Activated naive CD8-positive, alpha-beta T cell treated with anti-CD3 and anti-CD28 coated beads, Interleukin-2, amount 10 ng/mL, durations not matched to agents 7 days and 5 days (primary cell): ENCODE measurements around the gene UTF1. TPM values are rescaled to one million over a fixed set of nuclear protein-coding genes. Genes with fewer than 3 reads are reported as not detected.

Source experiments
- ATAC-seq: fragments of 150-1000 bp; cut with Tn5 transposase; one replicate; pipeline ENCODE4 v1.10.0; 2021; ENCODE audit warnings: low read depth, moderate library complexity
- POLR2A ChIA-PET: fragments of 350-600 bp; sonication (Branson Sonifier 250); formaldehyde crosslinking; loops from one replicate; lab custom pipeline; 2021; ENCODE audit warnings: antibody characterized with exemption; lab: Charles Lee
- DNase-seq: peaks from one replicate; pipeline ENCODE4 v3.0.0; 2021
- H3K27ac Mint-ChIP-seq: one replicate; pipeline ENCODE4 v1.8.0; 2022; ENCODE audit warnings: mild to moderate bottlenecking, mixed read lengths
- H3K27me3 Mint-ChIP-seq: one replicate; pipeline ENCODE4 v1.8.0; 2022; ENCODE audit warnings: mild to moderate bottlenecking, moderate library complexity, mixed read lengths
- H3K36me3 Mint-ChIP-seq: one replicate; pipeline ENCODE4 v1.8.0; 2021; ENCODE audit warnings: mild to moderate bottlenecking, mixed read lengths
- H3K4me1 Mint-ChIP-seq: one replicate; pipeline ENCODE4 v1.8.0; 2021; ENCODE audit warnings: mixed read lengths
- H3K4me3 Mint-ChIP-seq: one replicate; pipeline ENCODE4 v1.8.0; 2022; ENCODE audit warnings: mild to moderate bottlenecking, moderate library complexity, mixed read lengths
- H3K9me3 Mint-ChIP-seq: one replicate; pipeline ENCODE4 v1.8.0; 2021; ENCODE audit warnings: mixed read lengths
- total RNA-seq, 2 experiments: library from RNA; stranded (reverse); gene quantifications; one replicate each; pipeline ENCODE4 v1.2.3, GENCODE V29; 2021

UTF1 gene
- total RNA-seq, 2 experiments from 2014 or later, result not detected

DNA sequence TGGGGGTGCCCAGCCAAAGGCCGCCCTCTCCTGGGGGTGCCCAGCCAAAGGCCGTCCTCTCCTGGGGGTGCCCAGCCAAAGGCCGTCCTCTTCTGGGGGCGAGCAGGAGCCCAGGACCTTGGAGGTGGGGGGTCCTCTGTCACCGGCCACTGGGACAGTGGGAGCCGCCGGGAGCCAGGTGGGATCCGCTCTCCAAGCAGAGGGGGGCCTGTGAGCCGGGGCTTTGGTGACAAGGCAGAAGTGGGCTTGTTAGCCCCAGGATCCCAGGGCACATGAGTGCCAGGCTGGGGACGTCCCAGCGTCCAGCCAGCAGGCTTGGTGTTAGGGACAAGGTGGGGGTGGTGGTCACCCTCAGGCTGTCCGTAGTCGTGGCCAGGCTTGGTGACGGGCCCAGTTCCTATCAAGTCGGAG, 29.4 kb upstream of the UTF1 start:
- H3K27ac Mint-ChIP-seq, result no peak overlapping the region
- no peak overlapping the region for H3K4me3 Mint-ChIP-seq
- no peaks in the 10 kb centered on the region for H3K9me3 Mint-ChIP-seq
- H3K36me3 Mint-ChIP-seq, result no peaks in the 10 kb centered on the region
- no peaks in the 10 kb centered on the region for H3K4me1 Mint-ChIP-seq
- POLR2A ChIA-PET, result no interaction called here
- no peak for ATAC-seq
- DNase-seq, result no peak
- no peaks in the 10 kb centered on the region for H3K27me3 Mint-ChIP-seq

GRCh38 chr10:133201151-133201947, 28.7 kb upstream of the UTF1 start:
- ATAC-seq (no peak), DNase-seq (no peak)
- H3K27me3 Mint-ChIP-seq, result no peaks in the 10 kb centered on the region
- no peaks in the 10 kb centered on the region for H3K36me3 Mint-ChIP-seq
- no peak overlapping the region for H3K4me3 Mint-ChIP-seq
- POLR2A ChIA-PET, result no interaction called here
- no peaks in the 10 kb centered on the region for H3K9me3 Mint-ChIP-seq
- H3K4me1 Mint-ChIP-seq, result no peaks in the 10 kb centered on the region
- H3K27ac Mint-ChIP-seq, result no peak overlapping the region

DNA sequence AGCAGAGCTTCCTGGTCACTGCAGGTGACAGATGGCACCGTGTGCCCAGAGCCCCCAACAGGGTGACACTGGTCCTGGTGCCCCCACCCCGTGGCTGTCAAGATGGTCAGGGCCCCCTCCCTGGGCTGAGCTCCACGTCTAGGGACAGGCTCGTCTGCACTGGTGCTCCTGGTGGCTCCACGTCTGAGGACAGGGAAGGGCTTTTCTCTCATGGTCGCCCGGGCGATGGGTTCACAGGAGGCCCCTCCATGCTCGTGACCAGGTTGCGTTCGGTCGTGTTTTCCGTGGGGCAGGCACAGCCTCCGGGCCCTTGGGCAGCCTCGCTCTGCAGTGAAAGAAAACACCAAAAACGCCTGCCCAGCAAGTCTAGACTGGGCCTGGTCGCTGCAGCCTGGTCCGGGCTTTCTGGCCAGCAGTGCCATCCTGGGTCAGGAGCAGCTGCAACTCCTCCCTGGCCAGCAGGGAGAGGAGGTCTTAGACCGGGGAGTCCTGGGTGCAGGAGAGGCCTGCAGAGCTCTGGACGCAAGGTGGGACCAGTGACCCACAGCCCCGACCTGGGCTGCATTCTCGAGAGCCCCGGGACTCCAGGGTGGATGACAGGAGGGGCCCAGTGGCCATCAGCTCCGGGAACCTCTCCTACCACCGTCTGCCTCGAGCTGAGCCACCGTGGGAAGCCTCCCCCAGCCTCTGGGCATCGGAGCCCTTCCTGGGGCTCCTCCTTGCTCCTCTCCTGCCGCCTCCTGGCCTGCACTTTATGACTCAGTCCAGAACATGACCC, 27.9 kb upstream of the UTF1 start:
- Mint-ChIP-seq H3K27ac (no peak overlapping the region), H3K9me3 (no peaks in the 10 kb centered on the region), H3K4me3 (no peak overlapping the region), H3K27me3 (no peaks in the 10 kb centered on the region), H3K4me1 (no peaks in the 10 kb centered on the region), H3K36me3 (no peaks in the 10 kb centered on the region)
- ATAC-seq (no peak), DNase-seq (no peak)
- POLR2A ChIA-PET, result no interaction called here

GRCh38 chr10:133202778-133203651, 27.0 kb upstream of the UTF1 start:
- DNase-seq (no peak), ATAC-seq (no peak)
- no peaks in the 10 kb centered on the region for H3K9me3 Mint-ChIP-seq
- no peaks in the 10 kb centered on the region for H3K4me1 Mint-ChIP-seq
- H3K27ac Mint-ChIP-seq, result no peak overlapping the region
- H3K36me3 Mint-ChIP-seq, result no peaks in the 10 kb centered on the region
- POLR2A ChIA-PET, result no interaction called here
- H3K27me3 Mint-ChIP-seq, result no peaks in the 10 kb centered on the region
- H3K4me3 Mint-ChIP-seq, result no peak overlapping the region

DNA sequence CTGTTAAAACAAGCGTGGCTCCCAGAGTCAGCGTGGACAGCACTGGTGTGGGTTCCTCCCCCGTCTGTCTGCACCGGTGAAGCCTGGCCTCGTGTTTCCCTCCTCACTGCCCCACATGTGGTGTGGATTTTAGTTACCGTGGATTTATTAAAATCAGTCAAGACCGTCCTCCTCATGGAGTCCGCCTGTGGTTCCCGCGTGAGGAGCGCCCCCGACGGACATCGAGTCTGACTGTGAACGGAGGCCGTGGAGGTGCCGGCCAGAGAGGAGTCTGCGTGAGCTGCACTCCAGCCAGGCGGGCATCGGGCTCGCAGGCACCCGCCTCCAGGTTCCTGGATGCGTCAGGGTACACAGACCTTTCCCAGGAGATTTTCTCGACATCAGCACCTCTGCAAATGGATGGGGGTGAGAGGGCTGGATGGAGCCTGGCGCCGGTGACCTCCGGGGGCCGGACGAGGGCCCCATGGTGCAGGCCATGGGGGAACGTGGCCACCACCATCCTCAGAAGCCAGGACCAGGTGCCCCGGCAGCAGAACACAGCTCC, 26.3 kb upstream of the UTF1 start:
- no peak for ATAC-seq
- Mint-ChIP-seq H3K27me3 (no peaks in the 10 kb centered on the region), H3K27ac (no peak overlapping the region), H3K36me3 (no peaks in the 10 kb centered on the region), H3K9me3 (no peaks in the 10 kb centered on the region), H3K4me3 (no peak overlapping the region), H3K4me1 (no peaks in the 10 kb centered on the region)
- POLR2A ChIA-PET, result no interaction called here
- DNase-seq, result no peak

DNA sequence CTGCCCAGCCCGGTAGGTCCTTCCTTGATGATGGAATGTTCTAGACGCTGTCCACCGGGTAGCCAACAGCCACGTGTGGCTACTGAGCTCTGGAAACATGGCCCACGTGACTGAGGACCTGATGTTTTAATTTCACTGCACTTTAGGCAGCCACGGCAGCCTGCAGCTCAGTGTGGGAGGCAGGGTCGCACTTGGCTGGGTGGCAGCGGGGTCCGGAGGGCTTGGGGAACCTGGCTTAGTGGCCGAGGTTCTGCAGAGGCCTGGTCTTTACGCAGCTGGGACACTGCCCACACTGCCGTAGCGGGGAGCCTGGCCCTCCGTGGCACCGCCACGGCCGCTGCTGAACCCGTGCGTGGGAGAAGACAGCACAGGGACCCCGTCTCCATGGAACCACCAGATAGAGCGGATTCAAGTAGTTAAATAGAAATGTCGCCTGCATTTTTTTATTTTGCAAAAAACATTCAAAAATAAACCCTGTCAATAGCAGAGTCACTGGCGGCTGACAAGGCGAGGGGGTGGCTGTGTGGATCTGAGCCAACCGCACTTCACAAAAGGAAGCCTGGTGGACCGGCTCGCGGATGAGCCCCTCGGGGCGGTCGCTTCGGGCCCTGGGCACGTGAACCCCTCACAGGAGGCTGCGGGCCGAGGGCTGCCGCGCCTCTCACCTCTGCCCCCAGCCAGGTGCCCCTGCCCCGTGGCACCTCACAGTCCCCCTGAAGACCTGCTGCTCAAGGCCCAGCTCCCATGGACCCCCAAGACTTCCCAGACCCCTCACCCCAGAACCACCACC, 25.6 kb upstream of the UTF1 start:
- H3K4me3 Mint-ChIP-seq, result no peak overlapping the region
- H3K27me3 Mint-ChIP-seq, result no peaks in the 10 kb centered on the region
- no peak overlapping the region for H3K27ac Mint-ChIP-seq
- no peaks in the 10 kb centered on the region for H3K9me3 Mint-ChIP-seq
- no peak for ATAC-seq
- H3K4me1 Mint-ChIP-seq, result no peaks in the 10 kb centered on the region
- DNase-seq, result no peak
- no peaks in the 10 kb centered on the region for H3K36me3 Mint-ChIP-seq
- POLR2A ChIA-PET, result no interaction called here

DNA sequence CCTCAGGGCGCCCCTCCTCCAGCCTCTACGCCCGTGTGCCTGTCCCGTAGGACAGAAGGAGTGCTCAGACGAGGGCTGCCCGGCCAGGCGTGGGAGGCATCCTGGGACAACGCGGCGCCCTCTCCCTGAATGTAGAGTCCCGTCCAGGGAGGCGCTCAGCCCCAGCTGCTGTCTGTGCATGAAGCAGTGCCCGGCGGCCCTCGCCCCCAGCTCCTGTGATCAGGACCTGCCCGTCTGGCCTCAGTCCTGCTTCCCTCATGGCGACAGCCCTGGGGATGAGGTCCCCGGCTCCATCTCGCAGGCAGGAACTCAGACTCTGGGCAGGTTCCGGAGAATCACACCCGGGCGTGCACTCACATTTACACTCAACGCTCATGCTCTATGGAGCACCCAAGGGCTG, 24.9 kb upstream of the UTF1 start:
- Mint-ChIP-seq H3K9me3 (no peaks in the 10 kb centered on the region), H3K4me1 (no peaks in the 10 kb centered on the region), H3K27ac (no peak overlapping the region), H3K27me3 (no peaks in the 10 kb centered on the region), H3K4me3 (no peak overlapping the region), H3K36me3 (no peaks in the 10 kb centered on the region)
- ATAC-seq (no peak), DNase-seq (no peak)
- POLR2A ChIA-PET, result no interaction called here

DNA sequence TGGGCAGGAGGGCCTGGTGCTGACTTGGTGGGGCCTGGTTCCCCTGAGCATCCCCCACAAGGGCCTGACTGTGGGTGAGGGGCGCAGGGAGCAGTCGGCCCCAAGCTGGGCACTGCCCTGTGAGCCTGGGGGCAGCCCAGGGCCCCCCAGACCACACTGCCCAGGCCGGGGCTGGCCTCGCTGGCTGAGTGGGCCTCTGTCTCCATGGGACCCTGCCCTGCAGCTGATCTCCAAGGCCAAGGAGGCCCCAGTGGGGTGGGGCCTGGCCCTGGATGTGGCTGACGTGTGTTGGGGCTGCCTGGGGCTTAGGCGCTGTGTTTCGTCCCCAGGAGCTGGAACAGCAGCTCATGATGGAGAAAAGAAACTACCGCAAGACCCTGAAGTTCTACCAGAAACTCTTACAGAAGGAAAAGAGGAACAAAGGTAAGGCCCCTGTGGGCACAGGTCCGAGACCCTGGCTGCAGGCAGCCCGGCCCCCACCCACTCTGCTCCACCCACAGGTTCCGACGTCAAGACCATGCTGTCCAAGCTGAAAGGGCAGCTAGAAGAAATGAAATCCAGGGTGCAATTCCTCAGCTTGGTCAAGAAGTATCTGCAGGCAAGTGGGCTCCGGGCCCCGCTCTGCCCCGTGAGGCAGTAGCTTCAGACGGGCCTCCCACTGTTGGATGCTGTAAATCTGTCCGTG, 23.5 kb upstream of the UTF1 start:
- H3K4me3 Mint-ChIP-seq, result no peak overlapping the region
- no peak for DNase-seq
- no peaks in the 10 kb centered on the region for H3K9me3 Mint-ChIP-seq
- H3K27me3 Mint-ChIP-seq, result no peaks in the 10 kb centered on the region
- ATAC-seq, result no peak
- H3K27ac Mint-ChIP-seq, result no peak overlapping the region
- POLR2A ChIA-PET, result no interaction called here
- no peaks in the 10 kb centered on the region for H3K36me3 Mint-ChIP-seq
- H3K4me1 Mint-ChIP-seq, result peaks cover 2% of the 10 kb centered on the region

DNA sequence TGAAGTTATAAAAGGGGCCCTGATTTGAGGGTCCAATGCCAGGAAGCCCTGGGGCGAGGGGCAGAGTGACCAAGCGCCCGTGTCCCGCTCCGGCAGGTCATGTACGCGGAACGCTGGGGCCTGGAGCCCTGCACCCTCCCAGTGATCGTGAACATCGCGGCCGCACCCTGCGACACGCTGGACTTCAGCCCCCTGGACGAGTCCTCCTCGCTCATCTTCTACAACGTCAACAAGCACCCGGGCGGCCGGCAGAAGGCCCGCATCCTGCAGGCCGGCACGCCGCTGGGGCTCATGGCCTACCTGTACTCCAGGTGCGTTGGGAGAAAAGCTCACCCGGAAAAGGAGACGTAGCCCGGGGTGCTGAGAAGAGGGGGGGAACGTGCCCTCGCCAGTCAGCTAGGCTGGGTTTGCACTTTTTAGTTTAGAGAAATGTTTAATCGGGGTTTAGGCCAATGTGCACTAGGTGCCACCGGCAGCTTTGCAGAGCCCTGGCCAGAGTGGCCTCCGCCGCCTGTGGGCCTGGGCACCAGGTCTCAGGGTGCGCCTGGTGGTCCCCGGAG, 22.9 kb upstream of the UTF1 start:
- ATAC-seq, result no peak

DNA sequence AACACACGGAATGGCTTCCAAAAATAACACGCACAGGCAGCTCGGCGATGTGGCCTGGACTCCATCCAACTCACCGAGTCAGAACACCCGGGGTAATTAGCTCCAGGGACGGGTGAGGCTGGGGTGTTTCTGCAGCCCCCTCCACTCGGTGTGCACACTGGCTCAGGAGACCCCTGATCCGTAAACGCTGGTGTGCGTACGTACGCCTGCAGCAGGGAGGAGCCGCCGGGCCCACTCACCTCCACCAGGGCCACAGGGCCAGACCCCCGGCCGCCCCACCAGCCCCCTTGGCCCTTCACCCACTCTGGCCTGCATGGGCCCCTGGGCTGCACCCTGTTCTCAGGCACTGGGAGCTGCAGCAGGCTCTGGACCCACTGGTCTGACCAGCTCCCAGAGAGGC, 22.4 kb upstream of the UTF1 start:
- no peaks in the 10 kb centered on the region for H3K36me3 Mint-ChIP-seq
- H3K4me1 Mint-ChIP-seq, result peaks cover 2% of the 10 kb centered on the region
- no peak for ATAC-seq
- H3K4me3 Mint-ChIP-seq, result no peak overlapping the region
- no peaks in the 10 kb centered on the region for H3K27me3 Mint-ChIP-seq
- POLR2A ChIA-PET, result no interaction called here
- H3K27ac Mint-ChIP-seq, result no peak overlapping the region
- DNase-seq, result no peak
- H3K9me3 Mint-ChIP-seq, result no peaks in the 10 kb centered on the region

More for the DNA sequence above, 22.9 kb upstream of the UTF1 start:
- peaks cover 2% of the 10 kb centered on the region for H3K4me1 Mint-ChIP-seq
- no peak for DNase-seq
- no peaks in the 10 kb centered on the region for H3K27me3 Mint-ChIP-seq
- no peak overlapping the region for H3K27ac Mint-ChIP-seq
- H3K4me3 Mint-ChIP-seq, result no peak overlapping the region
- no peaks in the 10 kb centered on the region for H3K9me3 Mint-ChIP-seq
- POLR2A ChIA-PET, result no interaction called here
- H3K36me3 Mint-ChIP-seq, result no peaks in the 10 kb centered on the region

- Mint-ChIP-seq H3K27ac (no peak overlapping the region), H3K27me3 (no peaks in the 10 kb centered on the region), H3K4me1 (peaks cover 2% of the 10 kb centered on the region), H3K4me3 (no peak overlapping the region), H3K9me3 (no peaks in the 10 kb centered on the region), H3K36me3 (no peaks in the 10 kb centered on the region)
- ATAC-seq (no peak), DNase-seq (no peak)
- POLR2A ChIA-PET, result no interaction called here
Observed at GRCh38 chr10:133208466-133208865, 21.6 kb upstream of the UTF1 start.

DNA sequence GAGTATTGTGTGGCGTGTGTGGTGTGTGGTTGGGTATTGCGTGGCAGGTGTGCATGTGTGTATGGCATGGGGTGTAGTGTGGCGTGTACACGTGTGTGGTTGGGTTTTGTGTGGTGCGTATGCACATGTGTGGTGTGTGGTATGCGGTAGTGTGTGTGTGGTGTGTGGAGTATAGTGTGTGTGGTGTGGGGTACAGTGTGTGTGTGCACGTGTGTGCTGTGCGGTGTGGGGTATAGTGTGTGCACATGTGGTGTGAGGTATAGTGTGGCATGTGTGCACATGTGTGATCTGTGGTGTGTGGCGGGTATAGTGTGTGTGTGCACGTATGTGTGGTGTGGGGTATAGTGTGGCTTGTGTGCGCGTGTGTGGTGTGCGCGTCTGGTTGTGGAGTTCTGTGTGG, 20.9 kb upstream of the UTF1 start:
- no peaks in the 10 kb centered on the region for H3K9me3 Mint-ChIP-seq

More for the DNA sequence above, 20.9 kb upstream of the UTF1 start:
- POLR2A ChIA-PET, result no interaction called here
- Mint-ChIP-seq H3K4me1 (peaks cover 2% of the 10 kb centered on the region), H3K4me3 (no peak overlapping the region), H3K36me3 (no peaks in the 10 kb centered on the region), H3K27ac (no peak overlapping the region), H3K27me3 (no peaks in the 10 kb centered on the region)
- ATAC-seq (no peak), DNase-seq (no peak)
